Right lobe of liver (tissue), 4 donors: Measurements from ENCODE around the gene CGB1.

ENCODE experiments used
- CTCF ChIP-seq, 4 donors: fragments of 200-600 bp in 3 of 4; fragments of 450-650 bp in 1 of 4; IDR thresholded peaks; one replicate each; pipeline versions ENCODE4 v1.5.1 to v1.8.0; 2016 to 2022; ENCODE audit warnings: antibody characterized with exemption in 4 of 4, mild to moderate bottlenecking in 2 of 4
- POLR2A ChIP-seq: fragments of 450-650 bp; IDR thresholded peaks from one replicate; pipeline ENCODE4 v1.6.1; 2017; ENCODE audit warnings: antibody characterized with exemption, mild to moderate bottlenecking
- donor health status: DM: no; HTN: no; CAD: no.
- donor health status: DM: no; HTN: no; CAD: no.
- donor health status: DM: no; HTN: yes; CAD: no.

GRCh38 chr19:48986211-48986610 is 50.5 kb downstream of the CGB1 start:
- TF ChIP-seq CTCF (IDR thresholded peaks at IDR 0.05) (no peak), POLR2A (no peak)
